K562 (cell line): ENCODE measurements around the gene COPS6. TPM values are rescaled to one million over a fixed set of nuclear protein-coding genes. Genes with fewer than 3 reads are reported as not detected.

Experiments used
- CBX1 ChIP-seq: sonication (generic); IDR thresholded peaks from 2 replicates; pipeline ENCODE4 v1.6.1; 2016; ENCODE audit warnings: antibody characterized with exemption, low read depth, mild to moderate bottlenecking
- CEBPB ChIP-seq: fragments of 450-650 bp; IDR thresholded peaks from 2 replicates; pipeline ENCODE4 v1.6.1; 2016; ENCODE audit warnings: missing genetic modification characterization, missing compliant biosample characterization
- HDAC1 ChIP-seq, 2 experiments: fragments of 450-650 bp; IDR thresholded peaks; 2 replicates each; pipeline ENCODE4 v1.6.1; 2016 to 2017; ENCODE audit warnings: inconsistent platforms in 1 of 2, mild to moderate bottlenecking in 1 of 2, moderate library complexity in 1 of 2
- HMG20A ChIP-seq: fragments of 450-650 bp; formaldehyde crosslinking; conservative IDR thresholded peaks from 2 replicates; pipeline ENCODE4 v1.4.0; 2020; ENCODE audit warnings: mild to moderate bottlenecking, mixed read lengths
- KAT8 ChIP-seq: fragments of 450-650 bp; IDR thresholded peaks from 2 replicates; pipeline ENCODE4 v1.6.1; 2016; ENCODE audit warnings: low read depth, mild to moderate bottlenecking
- LARP7 ChIP-seq: fragments of 450-650 bp; IDR thresholded peaks from 2 replicates; pipeline ENCODE4 v1.6.1; 2016
- MYC ChIP-seq, 2 experiments: fragments of 250-450 bp in 1 of 2; sonication (Bioruptor Pico) in 1 of 2; IDR thresholded peaks; 2 replicates each; pipeline versions ENCODE4 v1.5.1 to v1.6.1; 2012 to 2021; ENCODE audit warnings: low read depth in 2 of 2, borderline replicate concordance in 1 of 2, improper control_type of control experiment in 1 of 2, low read length in 1 of 2, mild to moderate bottlenecking in 1 of 2, moderate library complexity in 1 of 2
- POLR2AphosphoS5 ChIP-seq: IDR thresholded peaks from 2 replicates; pipeline ENCODE4 v1.6.1; 2011; ENCODE audit warnings: mild to moderate bottlenecking, low read depth, low read length, moderate library complexity; ENCODE audit not compliant: control insufficient read depth, insufficient read depth
- SPI1 ChIP-seq: IDR thresholded peaks from 2 replicates; pipeline ENCODE4 v1.6.1; 2011; ENCODE audit warnings: low read depth, low read length, control low read depth, borderline replicate concordance
- SRSF3 ChIP-seq: fragments of 200-400 bp; formaldehyde crosslinking; IDR thresholded peaks from 2 replicates; pipeline ENCODE4 v1.6.1; 2016; ENCODE audit warnings: mild to moderate bottlenecking, low read length, moderate library complexity; ENCODE audit not compliant: insufficient read depth
- TCFL5 ChIP-seq: fragments of 250-450 bp; sonication (Bioruptor Pico); conservative IDR thresholded peaks from 2 replicates; pipeline ENCODE4 v1.6.1; 2021; ENCODE audit warnings: mild to moderate bottlenecking, moderate library complexity, matching md5 sums
- YY1 ChIP-seq, 3 experiments: IDR thresholded peaks; 2 replicates each; pipeline ENCODE4 v1.6.1; 2011; ENCODE audit warnings: low read length in 2 of 3, mild to moderate bottlenecking in 2 of 3, moderate library complexity in 2 of 3, borderline replicate concordance in 1 of 3, control low read depth in 1 of 3, low read depth in 1 of 3; ENCODE audit not compliant: insufficient read depth in 3 of 3, insufficient replicate concordance in 2 of 3, control insufficient read depth in 1 of 3, insufficient read length in 1 of 3; ENCODE audit errors: extremely low read depth in 1 of 3
- ZNF780A ChIP-seq: fragments of 250-450 bp; sonication (Bioruptor Pico); IDR thresholded peaks from 2 replicates; pipeline ENCODE4 v1.5.0; 2021; ENCODE audit warnings: mild to moderate bottlenecking
- polyA plus RNA-seq, 8 experiments: library from polyadenylated mRNA; depleted of rRNA in 4 of 8; stranded (reverse) in 5 of 8; unstranded in 3 of 8; fragments of >200 nt; fragmentation: Nextera tagmentation in 2 of 8; fragmentation: Illumina TruSeq in 1 of 8; extraction: Ambion mirVana in 2 of 8; extraction: Trizol in 1 of 8; gene quantifications; 2 replicates each; pipeline versions ENCODE4 v1.2.1 to v1.2.3, GENCODE V29; 2011 to 2014; ENCODE audit warnings: inconsistent platforms in 1 of 8, missing spikeins in 1 of 8
- total RNA-seq, 7 experiments: library from RNA; depleted of rRNA in 6 of 7; stranded (reverse); fragments of >200 nt in 6 of 7; fragmentation: Illumina TruSeq in 2 of 7; extraction: Trizol in 2 of 7; gene quantifications; 2 replicates each; pipeline versions ENCODE4 v1.2.1 to v1.2.3, GENCODE V29; 2011 to 2021; ENCODE audit warnings: low replicate concordance in 1 of 7
- TF ChIP-seq, protein P1 (sequence below): sonication (generic); formaldehyde crosslinking; IDR thresholded peaks from 2 replicates; pipeline ENCODE4 v1.8.1; 2022; ENCODE audit warnings: missing genetic modification reagents
- TF ChIP-seq, protein P2 (sequence below): fragments of 450-650 bp; IDR thresholded peaks from 2 replicates; pipeline ENCODE4 v1.6.1; 2017; ENCODE audit warnings: antibody characterized with exemption, mild to moderate bottlenecking
- TF ChIP-seq, protein P3 (sequence below): fragments of 450-650 bp; conservative IDR thresholded peaks from 2 replicates; pipeline ENCODE4 v1.6.1; 2016; ENCODE audit warnings: missing genetic modification characterization, low read depth, mild to moderate bottlenecking, control low read depth, missing compliant biosample characterization
- TF ChIP-seq, protein P4 (sequence below): fragments of 450-650 bp; formaldehyde crosslinking; IDR thresholded peaks from 2 replicates; pipeline ENCODE4 v1.4.0; 2020; ENCODE audit warnings: mild to moderate bottlenecking
- TF ChIP-seq, protein P5 (sequence below): IDR thresholded peaks from 2 replicates; pipeline ENCODE4 v1.6.1; 2011; ENCODE audit not compliant: insufficient read length; ENCODE audit errors: extremely low read depth

COPS6 gene
- total and polyA plus RNA-seq, 9 of the 15 experiments (the other 6 are each of a cell fraction or from before 2014, with no cell fraction given) = 63.0 to 331 (median 168) TPM

DNA sequence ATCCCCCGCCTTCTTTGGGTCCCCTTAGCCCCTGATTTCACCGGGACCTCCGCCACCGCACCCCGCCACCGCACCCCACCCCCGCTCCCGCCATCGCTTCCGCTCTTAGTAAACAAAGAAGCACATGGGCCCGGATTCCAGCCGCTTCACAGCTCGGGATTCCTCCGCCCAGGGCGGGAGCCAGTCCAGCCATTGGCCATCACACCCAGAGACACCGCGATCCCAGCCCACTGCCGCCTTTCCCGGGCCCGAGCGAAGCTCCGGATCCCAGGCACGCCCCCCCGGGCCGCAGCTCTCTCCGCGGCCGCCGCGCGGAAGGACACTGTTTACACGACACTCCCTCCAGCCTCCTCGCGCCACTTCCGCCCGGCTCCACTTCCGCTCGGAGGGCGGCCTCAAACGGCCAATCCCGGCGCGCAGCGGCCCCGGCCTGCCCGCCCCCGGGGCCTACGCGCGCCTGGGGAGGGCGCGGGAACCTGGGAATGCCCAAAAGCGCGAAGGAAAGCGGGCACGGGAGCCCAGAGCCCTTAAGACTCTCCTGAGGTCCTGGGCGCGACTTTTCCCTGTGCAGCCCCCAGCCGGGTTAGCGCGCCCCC is 11.7 kb downstream of the COPS6 start (continued):
- peak; percentile 91 for TF ChIP-seq SPI1
- TF ChIP-seq CBX1 = peak; percentile 21; the same call in 1 of the 2 replicates
- no peak; the same call in 1 of the 2 replicates for TF ChIP-seq KAT8
- peak; percentile 98 to 100 for TF ChIP-seq HDAC1 (IDR thresholded peaks at IDR 0.05)
- TF ChIP-seq, protein P1, sequence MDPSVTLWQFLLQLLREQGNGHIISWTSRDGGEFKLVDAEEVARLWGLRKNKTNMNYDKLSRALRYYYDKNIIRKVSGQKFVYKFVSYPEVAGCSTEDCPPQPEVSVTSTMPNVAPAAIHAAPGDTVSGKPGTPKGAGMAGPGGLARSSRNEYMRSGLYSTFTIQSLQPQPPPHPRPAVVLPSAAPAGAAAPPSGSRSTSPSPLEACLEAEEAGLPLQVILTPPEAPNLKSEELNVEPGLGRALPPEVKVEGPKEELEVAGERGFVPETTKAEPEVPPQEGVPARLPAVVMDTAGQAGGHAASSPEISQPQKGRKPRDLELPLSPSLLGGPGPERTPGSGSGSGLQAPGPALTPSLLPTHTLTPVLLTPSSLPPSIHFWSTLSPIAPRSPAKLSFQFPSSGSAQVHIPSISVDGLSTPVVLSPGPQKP (CRISPR knock-in tag) = no peak
- TF ChIP-seq, protein P2, sequence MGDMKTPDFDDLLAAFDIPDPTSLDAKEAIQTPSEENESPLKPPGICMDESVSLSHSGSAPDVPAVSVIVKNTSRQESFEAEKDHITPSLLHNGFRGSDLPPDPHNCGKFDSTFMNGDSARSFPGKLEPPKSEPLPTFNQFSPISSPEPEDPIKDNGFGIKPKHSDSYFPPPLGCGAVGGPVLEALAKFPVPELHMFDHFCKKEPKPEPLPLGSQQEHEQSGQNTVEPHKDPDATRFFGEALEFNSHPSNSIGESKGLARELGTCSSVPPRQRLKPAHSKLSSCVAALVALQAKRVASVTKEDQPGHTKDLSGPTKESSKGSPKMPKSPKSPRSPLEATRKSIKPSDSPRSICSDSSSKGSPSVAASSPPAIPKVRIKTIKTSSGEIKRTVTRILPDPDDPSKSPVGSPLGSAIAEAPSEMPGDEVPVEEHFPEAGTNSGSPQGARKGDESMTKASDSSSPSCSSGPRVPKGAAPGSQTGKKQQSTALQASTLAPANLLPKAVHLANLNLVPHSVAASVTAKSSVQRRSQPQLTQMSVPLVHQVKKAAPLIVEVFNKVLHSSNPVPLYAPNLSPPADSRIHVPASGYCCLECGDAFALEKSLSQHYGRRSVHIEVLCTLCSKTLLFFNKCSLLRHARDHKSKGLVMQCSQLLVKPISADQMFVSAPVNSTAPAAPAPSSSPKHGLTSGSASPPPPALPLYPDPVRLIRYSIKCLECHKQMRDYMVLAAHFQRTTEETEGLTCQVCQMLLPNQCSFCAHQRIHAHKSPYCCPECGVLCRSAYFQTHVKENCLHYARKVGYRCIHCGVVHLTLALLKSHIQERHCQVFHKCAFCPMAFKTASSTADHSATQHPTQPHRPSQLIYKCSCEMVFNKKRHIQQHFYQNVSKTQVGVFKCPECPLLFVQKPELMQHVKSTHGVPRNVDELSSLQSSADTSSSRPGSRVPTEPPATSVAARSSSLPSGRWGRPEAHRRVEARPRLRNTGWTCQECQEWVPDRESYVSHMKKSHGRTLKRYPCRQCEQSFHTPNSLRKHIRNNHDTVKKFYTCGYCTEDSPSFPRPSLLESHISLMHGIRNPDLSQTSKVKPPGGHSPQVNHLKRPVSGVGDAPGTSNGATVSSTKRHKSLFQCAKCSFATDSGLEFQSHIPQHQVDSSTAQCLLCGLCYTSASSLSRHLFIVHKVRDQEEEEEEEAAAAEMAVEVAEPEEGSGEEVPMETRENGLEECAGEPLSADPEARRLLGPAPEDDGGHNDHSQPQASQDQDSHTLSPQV = 0 out of 2 replicates have a peak, but pooled peaks have one; percentile 13
- TF ChIP-seq YY1 (IDR thresholded peaks at IDR 0.05; ENCODE audit: borderline replicate concordance in 1 of 3, control insufficient read depth in 1 of 3, extremely low read depth in 1 of 3, insufficient read depth in 3 of 3, insufficient read length in 1 of 3, insufficient replicate concordance in 2 of 3, low read depth in 1 of 3, low read length in 2 of 3) = peak; percentile 18 to 61 (median 61)
- TF ChIP-seq HMG20A (CRISPR knock-in tag) = no peak
- TF ChIP-seq SRSF3 = no peak
- TF ChIP-seq ZNF780A (CRISPR knock-in tag) = no peak
- TF ChIP-seq, protein P3, sequence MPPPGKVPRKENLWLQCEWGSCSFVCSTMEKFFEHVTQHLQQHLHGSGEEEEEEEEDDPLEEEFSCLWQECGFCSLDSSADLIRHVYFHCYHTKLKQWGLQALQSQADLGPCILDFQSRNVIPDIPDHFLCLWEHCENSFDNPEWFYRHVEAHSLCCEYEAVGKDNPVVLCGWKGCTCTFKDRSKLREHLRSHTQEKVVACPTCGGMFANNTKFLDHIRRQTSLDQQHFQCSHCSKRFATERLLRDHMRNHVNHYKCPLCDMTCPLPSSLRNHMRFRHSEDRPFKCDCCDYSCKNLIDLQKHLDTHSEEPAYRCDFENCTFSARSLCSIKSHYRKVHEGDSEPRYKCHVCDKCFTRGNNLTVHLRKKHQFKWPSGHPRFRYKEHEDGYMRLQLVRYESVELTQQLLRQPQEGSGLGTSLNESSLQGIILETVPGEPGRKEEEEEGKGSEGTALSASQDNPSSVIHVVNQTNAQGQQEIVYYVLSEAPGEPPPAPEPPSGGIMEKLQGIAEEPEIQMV (tag) = no peak
- TF ChIP-seq, protein P4, sequence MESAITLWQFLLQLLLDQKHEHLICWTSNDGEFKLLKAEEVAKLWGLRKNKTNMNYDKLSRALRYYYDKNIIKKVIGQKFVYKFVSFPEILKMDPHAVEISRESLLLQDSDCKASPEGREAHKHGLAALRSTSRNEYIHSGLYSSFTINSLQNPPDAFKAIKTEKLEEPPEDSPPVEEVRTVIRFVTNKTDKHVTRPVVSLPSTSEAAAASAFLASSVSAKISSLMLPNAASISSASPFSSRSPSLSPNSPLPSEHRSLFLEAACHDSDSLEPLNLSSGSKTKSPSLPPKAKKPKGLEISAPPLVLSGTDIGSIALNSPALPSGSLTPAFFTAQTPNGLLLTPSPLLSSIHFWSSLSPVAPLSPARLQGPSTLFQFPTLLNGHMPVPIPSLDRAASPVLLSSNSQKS (CRISPR knock-in tag) = no peak
- no peak for TF ChIP-seq CEBPB (tag)
- TF ChIP-seq MYC (IDR thresholded peaks at IDR 0.05; ENCODE audit: low read depth, low read length) = peak; percentile 94
- peak; percentile 100 for TF ChIP-seq MYC (CRISPR knock-in tag; IDR thresholded peaks at IDR 0.05; ENCODE audit: borderline replicate concordance, low read depth)
- TF ChIP-seq LARP7 = 0 out of 2 replicates have a peak, but pooled peaks have one; percentile 44
- TF ChIP-seq TCFL5 (CRISPR knock-in tag) = no peak
- TF ChIP-seq, protein P5, sequence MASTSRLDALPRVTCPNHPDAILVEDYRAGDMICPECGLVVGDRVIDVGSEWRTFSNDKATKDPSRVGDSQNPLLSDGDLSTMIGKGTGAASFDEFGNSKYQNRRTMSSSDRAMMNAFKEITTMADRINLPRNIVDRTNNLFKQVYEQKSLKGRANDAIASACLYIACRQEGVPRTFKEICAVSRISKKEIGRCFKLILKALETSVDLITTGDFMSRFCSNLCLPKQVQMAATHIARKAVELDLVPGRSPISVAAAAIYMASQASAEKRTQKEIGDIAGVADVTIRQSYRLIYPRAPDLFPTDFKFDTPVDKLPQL = no peak
- peak; percentile 57 for TF ChIP-seq POLR2AphosphoS5
